Left ventricle myocardium inferior (tissue), 1 donor: Measurements from ENCODE around the gene KRT72. TPM values are rescaled to one million over a fixed set of nuclear protein-coding genes. Genes with fewer than 3 reads are reported as not detected.

Experiments used
- DNase-seq: peaks from one replicate; pipeline ENCODE4 v3.0.0-alpha.2; 2020
- H3K27ac ChIP-seq: fragments of 200-600 bp; replicated peaks from 2 replicates; pipeline ENCODE4 v1.8.0; 2021
- H3K27me3 ChIP-seq: fragments of 200-600 bp; 2 replicates; pipeline ENCODE4 v1.8.0; 2021; ENCODE audit warnings: low read depth
- H3K36me3 ChIP-seq: fragments of 200-600 bp; 2 replicates; pipeline ENCODE4 v1.8.0; 2021
- H3K4me1 ChIP-seq: fragments of 200-600 bp; 2 replicates; pipeline ENCODE4 v1.8.0; 2021
- H3K4me3 ChIP-seq: fragments of 200-600 bp; 2 replicates; pipeline ENCODE4 v1.8.0; 2021; ENCODE audit warnings: mild to moderate bottlenecking, moderate library complexity
- H3K9me3 ChIP-seq: fragments of 200-600 bp; replicated peaks from 2 replicates; pipeline ENCODE4 v1.8.0; 2021
- intact Hi-C: fragments of 100-400 bp; cut with micrococcal nuclease; formaldehyde crosslinking; loops from one replicate; pipeline ENCODE4 v1.11.0; 2022
- total RNA-seq: library from RNA; stranded (reverse); fragmentation: NEBNext Ultra II Directional; extraction: Animal tissue kit (Norgen Biotek cat#: 25700); gene quantifications from one replicate; pipeline ENCODE4 v1.2.1, GENCODE V29; 2021
- TF ChIP-seq, protein P1 (sequence below): fragments of 200-600 bp; IDR thresholded peaks from 2 replicates; pipeline ENCODE4 v1.8.0; 2021; ENCODE audit warnings: antibody characterized with exemption, mild to moderate bottlenecking, borderline replicate concordance
- donor health status: DM: no; HTN: yes; CAD: no; lungs with severe emphysema.

Gene KRT72
- total RNA-seq, 1 donor from 2014 or later, result not detected

DNA sequence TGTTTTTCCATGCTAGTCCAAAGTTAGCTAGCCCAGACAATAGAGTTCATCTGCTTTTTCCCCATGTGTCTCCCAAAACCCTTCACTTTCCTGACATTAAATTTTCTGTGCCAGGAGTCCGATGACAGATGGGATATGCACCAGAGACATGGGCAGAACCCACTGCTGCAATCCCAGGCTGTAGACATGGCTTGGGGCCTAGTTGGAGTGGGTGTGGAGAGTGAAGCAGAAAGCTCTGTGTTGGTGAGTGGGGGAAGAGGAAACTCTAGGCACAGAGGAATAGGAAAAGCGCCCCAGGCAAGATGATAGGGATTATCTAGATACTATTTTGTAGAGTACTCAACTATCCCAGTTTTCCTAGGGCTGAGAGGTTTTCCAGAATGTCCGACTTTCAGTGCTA lies 22.8 kb downstream of the KRT72 start:
- Histone ChIP-seq H3K9me3 (no peaks in the 10 kb centered on the region), H3K27me3 (peaks cover 57% of the 10 kb centered on the region), H3K36me3 (no peaks in the 10 kb centered on the region), H3K4me3 (no peak overlapping the region), H3K27ac (no peak overlapping the region), H3K4me1 (no peaks in the 10 kb centered on the region)
- intact Hi-C loops, result no loop called here
- TF ChIP-seq, protein P1, sequence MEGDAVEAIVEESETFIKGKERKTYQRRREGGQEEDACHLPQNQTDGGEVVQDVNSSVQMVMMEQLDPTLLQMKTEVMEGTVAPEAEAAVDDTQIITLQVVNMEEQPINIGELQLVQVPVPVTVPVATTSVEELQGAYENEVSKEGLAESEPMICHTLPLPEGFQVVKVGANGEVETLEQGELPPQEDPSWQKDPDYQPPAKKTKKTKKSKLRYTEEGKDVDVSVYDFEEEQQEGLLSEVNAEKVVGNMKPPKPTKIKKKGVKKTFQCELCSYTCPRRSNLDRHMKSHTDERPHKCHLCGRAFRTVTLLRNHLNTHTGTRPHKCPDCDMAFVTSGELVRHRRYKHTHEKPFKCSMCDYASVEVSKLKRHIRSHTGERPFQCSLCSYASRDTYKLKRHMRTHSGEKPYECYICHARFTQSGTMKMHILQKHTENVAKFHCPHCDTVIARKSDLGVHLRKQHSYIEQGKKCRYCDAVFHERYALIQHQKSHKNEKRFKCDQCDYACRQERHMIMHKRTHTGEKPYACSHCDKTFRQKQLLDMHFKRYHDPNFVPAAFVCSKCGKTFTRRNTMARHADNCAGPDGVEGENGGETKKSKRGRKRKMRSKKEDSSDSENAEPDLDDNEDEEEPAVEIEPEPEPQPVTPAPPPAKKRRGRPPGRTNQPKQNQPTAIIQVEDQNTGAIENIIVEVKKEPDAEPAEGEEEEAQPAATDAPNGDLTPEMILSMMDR, result no peak
- no peak for DNase-seq

GRCh38 chr12:52577316-52577715 lies 23.9 kb downstream of the KRT72 start:
- H3K27me3 ChIP-seq, result peaks cover 62% of the 10 kb centered on the region
- intact Hi-C loops, result no loop called here
- no peak for DNase-seq
- H3K27ac ChIP-seq, result no peak overlapping the region
- TF ChIP-seq, protein P1, result no peak
- H3K4me3 ChIP-seq, result no peak overlapping the region
- H3K9me3 ChIP-seq, result no peaks in the 10 kb centered on the region
- H3K36me3 ChIP-seq, result no peaks in the 10 kb centered on the region
- no peaks in the 10 kb centered on the region for H3K4me1 ChIP-seq

- TF ChIP-seq, protein P1, result no peak
- Histone ChIP-seq H3K4me1 (no peaks in the 10 kb centered on the region), H3K9me3 (no peaks in the 10 kb centered on the region), H3K36me3 (no peaks in the 10 kb centered on the region), H3K27ac (no peak overlapping the region), H3K27me3 (peaks cover 63% of the 10 kb centered on the region), H3K4me3 (no peak overlapping the region)
- intact Hi-C loops, result no loop called here
- DNase-seq, result no peak
Measured at GRCh38 chr12:52575948-52576347, 25.3 kb downstream of the KRT72 start.

DNA sequence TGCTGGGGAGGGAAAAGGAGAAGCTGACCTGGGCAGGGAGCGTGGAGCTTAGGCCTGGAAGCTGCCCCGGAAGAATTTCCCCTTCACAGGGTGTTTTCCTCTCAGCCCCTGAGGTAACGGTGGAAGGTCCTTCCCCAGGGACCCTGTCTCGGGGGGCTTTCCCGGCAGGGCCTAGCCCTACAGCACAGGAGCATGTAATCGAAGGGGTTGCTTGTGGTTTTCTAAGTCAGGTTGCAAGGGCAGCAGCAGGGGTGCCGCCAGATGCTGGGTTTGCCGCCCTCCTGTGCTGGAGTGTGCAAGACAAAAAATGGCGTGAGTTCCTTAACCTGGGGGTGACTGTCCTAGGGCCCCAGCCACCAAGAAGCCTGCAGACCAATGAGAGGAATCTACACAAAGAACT lies 26.0 kb downstream of the KRT72 start:
- no peaks in the 10 kb centered on the region for H3K36me3 ChIP-seq
- TF ChIP-seq, protein P1, result no peak
- no peaks in the 10 kb centered on the region for H3K4me1 ChIP-seq
- no peak overlapping the region for H3K4me3 ChIP-seq
- H3K9me3 ChIP-seq, result no peaks in the 10 kb centered on the region
- intact Hi-C loops, result no loop called here
- H3K27ac ChIP-seq, result no peak overlapping the region
- H3K27me3 ChIP-seq, result peaks cover 63% of the 10 kb centered on the region
- DNase-seq, result no peak

GRCh38 chr12:52573743-52574142 lies 27.5 kb downstream of the KRT72 start, which contains the start of gene KRT74:
KRT74 (minus strand) TSS chr12:52573843; CDS start chr12:52573777, 66 bp downstream.
- no peaks in the 10 kb centered on the region for H3K4me1 ChIP-seq
- intact Hi-C loops, result no loop called here
- DNase-seq, result no peak
- no peaks in the 10 kb centered on the region for H3K36me3 ChIP-seq
- peaks cover 62% of the 10 kb centered on the region for H3K27me3 ChIP-seq
- H3K4me3 ChIP-seq, result no peak within 1 kb of the TSS
- H3K27ac ChIP-seq, result no peak within 1 kb of the TSS
- no peaks in the 10 kb centered on the region for H3K9me3 ChIP-seq
- TF ChIP-seq, protein P1, result no peak
